HUES48 (cell line): ENCODE data around the gene SAP25.
"Not testable (repeated sequence)": the region's sequence is repeated elsewhere in the genome, so short reads cannot be mapped to it uniquely, and the experiment has no call there.

Experiments used
- H3K27ac ChIP-seq: one replicate; pipeline ENCODE4 v1.7.0; 2013; ENCODE audit warnings: low read depth, low read length, inconsistent platforms
- H3K27me3 ChIP-seq: 2 replicates; pipeline ENCODE4 v1.6.1; 2013; ENCODE audit warnings: mild to moderate bottlenecking, low read length; ENCODE audit not compliant: control insufficient read depth, insufficient read depth
- H3K36me3 ChIP-seq: 2 replicates; pipeline ENCODE4 v1.6.1; 2013; ENCODE audit warnings: low read length; ENCODE audit not compliant: control insufficient read depth, insufficient read depth
- H3K4me1 ChIP-seq: 2 replicates; pipeline ENCODE4 v1.6.1; 2013; ENCODE audit warnings: mild to moderate bottlenecking, low read length; ENCODE audit not compliant: control insufficient read depth, insufficient read depth
- H3K4me3 ChIP-seq: 2 replicates; pipeline ENCODE4 v1.5.1; 2013; ENCODE audit warnings: mild to moderate bottlenecking, low read depth, low read length
- H3K9ac ChIP-seq: 2 replicates; pipeline ENCODE4 v1.6.1; 2013; ENCODE audit warnings: mild to moderate bottlenecking, low read depth, low read length, moderate library complexity
- H3K9me3 ChIP-seq: 2 replicates; pipeline ENCODE4 v1.6.1; 2013; ENCODE audit warnings: low read length; ENCODE audit not compliant: control insufficient read depth, insufficient read depth

The SAP25 gene

GRCh38 chr7:100566018-100566531 lies 7.6 kb downstream of the SAP25 start:
- Histone ChIP-seq H3K9me3 (no peaks in the 10 kb centered on the region), H3K9ac (no peak overlapping the region), H3K36me3 (no peaks in the 10 kb centered on the region), H3K27ac (no peak overlapping the region), H3K4me3 (no peak overlapping the region), H3K4me1 (peaks cover 11% of the 10 kb centered on the region; the same call in 1 of the 2 replicates), H3K27me3 (no peaks in the 10 kb centered on the region)

GRCh38 chr7:100565133-100565571 lies 8.5 kb downstream of the SAP25 start:
- no peaks in the 10 kb centered on the region for H3K36me3 ChIP-seq
- peaks cover 7% of the 10 kb centered on the region; the same call in 1 of the 2 replicates for H3K4me1 ChIP-seq
- H3K9ac ChIP-seq = no peak overlapping the region
- no peak overlapping the region for H3K4me3 ChIP-seq
- no peak overlapping the region for H3K27ac ChIP-seq
- no peaks in the 10 kb centered on the region for H3K27me3 ChIP-seq
- H3K9me3 ChIP-seq = no peaks in the 10 kb centered on the region

GRCh38 chr7:100564405-100564804 lies 9.3 kb downstream of the SAP25 start:
- not testable (repeated sequence) for H3K27ac ChIP-seq, H3K27me3 ChIP-seq

GRCh38 chr7:100563809-100564400 lies 9.8 kb downstream of the SAP25 start:
- H3K36me3 ChIP-seq = no peaks in the 10 kb centered on the region
- no peak overlapping the region for H3K27ac ChIP-seq
- H3K27me3 ChIP-seq = no peaks in the 10 kb centered on the region
- peaks cover 3% of the 10 kb centered on the region; the same call in 1 of the 2 replicates for H3K4me1 ChIP-seq
- no peak overlapping the region for H3K9ac ChIP-seq
- H3K9me3 ChIP-seq = no peaks in the 10 kb centered on the region
- no peak overlapping the region for H3K4me3 ChIP-seq

More at GRCh38 chr7:100564405-100564804, 9.3 kb downstream of the SAP25 start:
- H3K9me3 ChIP-seq, H3K4me1 ChIP-seq, H3K36me3 ChIP-seq, H3K4me3 ChIP-seq, H3K9ac ChIP-seq: not testable (repeated sequence)

GRCh38 chr7:100563100-100563564 lies 10.6 kb downstream of the SAP25 start:
- Histone ChIP-seq H3K36me3 (no peaks in the 10 kb centered on the region), H3K9ac (no peak overlapping the region), H3K27me3 (no peaks in the 10 kb centered on the region), H3K9me3 (no peaks in the 10 kb centered on the region), H3K4me1 (peaks cover 3% of the 10 kb centered on the region; the same call in 1 of the 2 replicates), H3K27ac (no peak overlapping the region), H3K4me3 (no peak overlapping the region)

- Histone ChIP-seq H3K4me3 (no peak overlapping the region), H3K9ac (no peak overlapping the region), H3K27me3 (no peaks in the 10 kb centered on the region), H3K4me1 (peaks cover 3% of the 10 kb centered on the region; the same call in 1 of the 2 replicates), H3K27ac (no peak overlapping the region), H3K36me3 (no peaks in the 10 kb centered on the region), H3K9me3 (no peaks in the 10 kb centered on the region)
These were observed 11.3 kb downstream of the SAP25 start for GRCh38 chr7:100562195-100563099.

- Histone ChIP-seq H3K9me3 (no peaks in the 10 kb centered on the region), H3K4me1 (peaks cover 3% of the 10 kb centered on the region; the same call in 1 of the 2 replicates), H3K9ac (no peak overlapping the region), H3K4me3 (no peak overlapping the region), H3K27me3 (no peaks in the 10 kb centered on the region), H3K36me3 (0 out of 2 replicates have a peak, but pooled peaks cover 4% of the 10 kb centered on the region), H3K27ac (no peak overlapping the region)
These were observed 12.1 kb downstream of the SAP25 start for GRCh38 chr7:100561491-100562194.

- H3K4me1 ChIP-seq = peaks cover 2% of the 10 kb centered on the region; the same call in 1 of the 2 replicates
- H3K27me3 ChIP-seq = no peaks in the 10 kb centered on the region
These were observed 14.6 kb downstream of the SAP25 start for GRCh38 chr7:100559127-100559526.

GRCh38 chr7:100556541-100556940 lies 17.2 kb downstream of the SAP25 start:
- Histone ChIP-seq H3K27ac (no peak overlapping the region), H3K9ac (no peak overlapping the region), H3K4me3 (no peak overlapping the region)

More at GRCh38 chr7:100559127-100559526, 14.6 kb downstream of the SAP25 start:
- Histone ChIP-seq H3K9ac (no peak overlapping the region), H3K27ac (no peak overlapping the region), H3K36me3 (peaks cover 13% of the 10 kb centered on the region), H3K4me3 (no peak overlapping the region), H3K9me3 (no peaks in the 10 kb centered on the region)

GRCh38 chr7:100555701-100556100 lies 18.0 kb downstream of the SAP25 start:
- H3K9ac ChIP-seq = no peak overlapping the region
- H3K27me3 ChIP-seq = no peaks in the 10 kb centered on the region
- no peaks in the 10 kb centered on the region for H3K4me1 ChIP-seq
- H3K4me3 ChIP-seq = no peak overlapping the region
- H3K36me3 ChIP-seq = peaks cover 29% of the 10 kb centered on the region
- no peaks in the 10 kb centered on the region for H3K9me3 ChIP-seq
- no peak overlapping the region for H3K27ac ChIP-seq

More at GRCh38 chr7:100556541-100556940, 17.2 kb downstream of the SAP25 start:
- Histone ChIP-seq H3K4me1 (no peaks in the 10 kb centered on the region), H3K9me3 (no peaks in the 10 kb centered on the region), H3K36me3 (peaks cover 29% of the 10 kb centered on the region), H3K27me3 (no peaks in the 10 kb centered on the region)
